Amniotic stem cell (primary cell): ENCODE data around the gene FLT4.
"Not testable (repeated sequence)": the region's sequence is repeated elsewhere in the genome, so short reads cannot be mapped to it uniquely, and the experiment has no call there.

Experiments
- DNase-seq: peaks from one replicate; lab custom pipeline; 2025; lab: John Stamatoyannopoulos, UW

Gene FLT4

DNA sequence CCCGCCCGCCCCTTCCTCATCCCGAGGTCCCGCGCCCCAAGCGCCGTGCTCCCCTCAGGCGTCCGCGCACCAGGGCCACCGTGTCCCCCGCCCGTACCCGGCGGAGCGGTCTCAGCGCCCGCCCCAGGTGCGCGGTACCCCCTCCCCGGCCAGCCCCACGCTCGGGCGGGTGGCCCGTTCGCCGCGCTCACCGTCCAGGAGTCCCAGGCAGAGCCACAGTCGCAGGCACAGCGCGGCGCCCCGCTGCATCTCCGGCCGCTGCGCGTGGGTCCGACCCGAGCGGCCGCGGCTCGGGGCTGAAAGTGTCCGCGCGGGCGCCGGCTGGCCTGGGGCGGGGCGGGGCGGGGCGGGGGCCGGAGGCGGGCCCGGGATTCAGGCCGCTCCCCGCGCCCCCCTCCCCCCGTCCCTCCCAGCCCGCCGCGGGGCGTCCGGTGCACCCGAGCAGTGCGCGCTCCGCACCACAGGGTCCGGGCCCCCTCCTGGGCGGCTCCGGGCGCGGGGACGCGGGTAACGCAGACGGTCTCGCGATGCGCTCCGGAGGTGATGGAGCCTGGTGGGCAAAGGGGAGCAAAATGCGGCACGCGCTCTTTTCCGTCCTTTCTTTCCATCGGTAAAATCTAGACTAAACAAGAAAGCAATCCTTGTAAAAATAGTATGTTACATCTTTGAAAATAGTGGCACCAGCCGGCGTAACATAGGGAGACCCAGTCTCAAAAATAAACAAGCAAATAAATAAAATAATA is at the start of gene FLT4:
Gene FLT4, minus strand, starts transcription at position 304 of the 743 bp plus-strand sequence. Its CDS starts 55 bp downstream, at position 249.
- no peak for DNase-seq

DNA sequence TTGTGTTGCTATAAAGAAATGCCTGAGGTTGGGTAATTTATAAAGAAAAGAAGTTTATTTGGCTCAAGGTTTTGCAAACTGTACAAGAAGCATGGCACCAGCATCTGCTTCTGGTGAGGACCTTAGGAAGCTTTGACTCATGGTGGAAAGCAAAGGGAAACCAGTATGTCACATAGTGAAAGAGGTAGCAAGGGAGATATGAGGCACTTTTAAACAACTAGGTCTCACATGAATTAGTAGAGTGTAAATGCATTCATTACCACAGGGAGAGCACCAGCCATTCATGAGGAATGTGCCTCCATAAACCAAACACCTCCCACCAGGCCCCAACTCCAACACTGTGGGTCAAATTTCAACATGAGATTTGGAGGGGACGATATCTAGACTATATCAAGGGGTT is 49.6 kb upstream of the FLT4 start:
- DNase-seq = no peak

DNA sequence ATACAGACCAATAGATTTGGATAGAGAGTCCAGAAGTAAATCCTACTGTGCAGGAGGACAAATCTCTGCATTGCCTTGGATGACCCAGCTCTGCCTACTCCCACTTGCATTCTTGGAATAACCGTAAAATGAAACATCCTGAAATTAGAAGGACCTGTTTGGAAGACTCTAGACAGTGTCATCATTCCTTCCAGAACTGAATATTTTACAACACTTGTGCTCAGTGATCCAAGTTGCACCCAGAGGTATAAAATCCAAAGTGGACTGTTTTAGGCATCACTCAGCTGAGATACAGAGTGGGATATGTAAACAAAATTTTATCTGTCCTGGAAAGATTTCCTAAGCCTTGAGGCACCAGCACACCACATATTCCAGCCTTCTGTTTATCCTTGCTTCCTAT is 46.7 kb upstream of the FLT4 start:
- DNase-seq = no peak

DNA sequence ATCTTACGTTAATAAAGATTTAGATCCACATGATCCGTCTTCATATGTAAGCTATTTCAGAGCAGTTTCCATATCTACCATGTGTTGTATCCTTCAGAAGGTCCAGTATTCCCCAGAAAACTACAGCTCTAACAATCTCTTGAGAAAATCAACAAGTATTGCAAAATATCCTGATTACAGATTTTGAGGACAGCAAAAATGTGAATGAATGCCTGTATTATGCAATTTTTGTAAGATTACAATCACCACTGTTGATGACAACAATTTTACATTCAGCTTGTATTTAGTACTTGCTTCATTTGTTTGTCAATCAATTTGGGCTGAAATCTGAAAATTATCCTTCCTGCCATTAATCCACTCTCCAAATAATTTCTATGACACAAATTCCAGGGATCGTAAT is 43.0 kb upstream of the FLT4 start:
- no peak for DNase-seq

DNA sequence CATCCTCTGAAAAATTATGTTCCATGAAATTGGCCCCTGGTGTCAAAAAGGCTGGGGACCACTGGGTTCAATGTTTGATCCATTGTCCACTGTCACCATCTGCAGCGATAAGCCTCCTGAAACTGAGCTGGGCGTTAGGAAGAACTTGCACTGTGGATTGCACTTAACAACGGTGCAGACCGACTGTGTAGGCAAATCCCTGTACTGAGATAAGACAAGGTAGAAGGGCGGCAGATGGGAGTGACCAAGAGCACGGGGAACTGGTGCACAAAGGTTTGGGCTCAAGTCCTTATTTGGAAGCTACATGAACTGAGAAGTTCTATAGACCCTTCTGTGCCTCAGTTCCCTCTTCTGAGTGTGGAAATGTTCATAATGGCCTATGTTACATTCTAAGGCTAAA is 41.6 kb upstream of the FLT4 start:
- DNase-seq = no peak

DNA sequence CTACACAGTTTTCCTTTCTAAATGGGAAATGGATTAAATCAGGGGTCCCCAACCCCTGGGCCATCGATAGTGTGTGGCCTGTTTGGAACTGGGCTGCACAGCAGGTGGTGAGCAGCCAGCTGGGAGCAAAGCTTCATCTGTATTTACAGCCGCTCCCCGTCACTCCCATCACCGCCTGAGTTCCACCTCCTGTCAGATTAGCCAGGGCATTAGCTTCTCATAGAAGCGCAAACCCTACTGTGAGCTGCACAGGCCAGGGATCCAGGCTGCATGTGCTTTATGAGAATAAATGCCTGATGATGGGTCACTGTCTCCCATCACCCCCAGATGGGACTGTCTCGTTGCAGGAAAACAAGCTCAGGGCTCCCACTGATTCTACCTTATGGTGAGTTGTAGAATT is 41.2 kb upstream of the FLT4 start:
- no peak for DNase-seq

DNA sequence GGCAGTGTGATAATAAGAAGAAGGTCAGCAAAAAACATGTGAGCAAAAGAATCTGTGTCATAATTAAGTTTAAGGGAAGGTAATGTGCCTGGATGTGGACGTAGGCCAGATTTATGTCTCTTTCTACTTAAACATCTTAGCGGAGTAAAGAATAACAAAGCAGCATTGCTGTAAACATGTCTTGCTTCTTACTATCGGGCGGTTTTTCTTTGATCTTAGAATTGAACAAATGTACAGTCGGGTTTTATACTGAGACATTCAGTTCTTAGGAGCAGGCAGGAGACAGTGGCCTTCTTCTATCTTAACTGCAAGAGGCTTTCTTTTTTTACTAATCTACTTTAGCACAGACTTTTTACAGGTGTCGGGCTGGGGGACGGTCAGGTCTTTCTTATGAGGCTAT is 40.4 kb upstream of the FLT4 start:
- no peak for DNase-seq

DNA sequence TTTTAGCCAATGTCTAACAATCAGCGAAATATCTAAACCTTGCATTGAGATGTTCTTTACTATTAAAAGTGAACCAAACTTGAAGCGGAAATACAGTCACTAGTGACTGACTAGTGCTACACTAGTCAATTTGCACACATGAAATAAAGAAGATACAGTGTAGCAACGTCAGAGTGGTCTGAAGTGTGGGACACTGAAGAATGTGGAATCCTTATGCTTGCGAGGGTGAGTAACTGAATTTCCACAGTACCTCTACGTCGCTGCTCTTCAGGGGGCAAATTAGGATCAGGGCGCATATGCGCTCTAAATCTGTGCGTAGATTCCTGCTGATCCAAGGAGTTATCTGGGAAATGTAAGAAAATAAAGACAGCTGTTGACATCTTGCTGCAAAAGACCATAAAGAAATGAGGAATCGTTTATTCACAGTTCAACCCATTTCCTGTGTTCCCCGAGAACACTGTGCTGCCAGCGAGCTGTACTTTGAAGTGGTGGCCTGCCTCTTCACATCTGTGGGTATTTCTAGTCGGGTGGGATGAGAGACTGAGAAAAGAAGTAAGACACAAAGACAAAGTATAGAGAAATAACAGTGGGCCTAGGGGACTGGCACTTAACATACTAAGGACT is 39.8 kb upstream of the FLT4 start:
- DNase-seq = no peak

DNA sequence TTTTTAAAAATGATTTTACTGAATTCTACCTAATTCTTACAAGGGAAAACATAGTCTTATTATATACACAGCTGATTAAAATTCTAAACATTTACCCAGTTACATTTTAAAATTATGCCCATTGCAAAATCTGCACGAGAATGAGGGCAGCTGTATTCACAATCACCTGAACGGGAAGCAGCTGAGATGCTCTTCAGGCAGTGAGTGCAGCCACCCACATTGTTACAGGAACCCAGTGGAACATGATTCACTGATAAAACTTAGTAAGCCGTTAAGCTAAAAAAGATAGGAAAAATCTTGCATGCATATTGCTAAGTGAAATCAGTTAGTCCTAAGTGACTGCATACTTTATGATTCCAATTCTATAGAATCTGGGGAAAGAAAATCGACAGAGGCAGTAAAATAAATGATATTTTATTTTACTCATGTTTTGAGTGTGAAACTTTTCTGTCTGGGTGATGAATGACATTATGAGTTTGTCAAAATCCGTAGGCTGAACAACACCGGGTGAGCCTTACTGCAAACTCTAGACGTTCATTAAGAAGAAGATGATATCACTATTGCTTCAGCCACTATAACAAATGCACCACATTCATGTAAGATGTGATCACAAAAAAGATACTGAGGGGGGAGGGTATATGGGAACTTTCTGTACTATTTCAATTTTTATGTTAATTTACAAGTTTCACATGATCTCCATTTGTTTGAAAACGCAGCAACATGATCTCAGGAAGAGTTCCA is 39.1 kb upstream of the FLT4 start:
- no peak for DNase-seq

DNA sequence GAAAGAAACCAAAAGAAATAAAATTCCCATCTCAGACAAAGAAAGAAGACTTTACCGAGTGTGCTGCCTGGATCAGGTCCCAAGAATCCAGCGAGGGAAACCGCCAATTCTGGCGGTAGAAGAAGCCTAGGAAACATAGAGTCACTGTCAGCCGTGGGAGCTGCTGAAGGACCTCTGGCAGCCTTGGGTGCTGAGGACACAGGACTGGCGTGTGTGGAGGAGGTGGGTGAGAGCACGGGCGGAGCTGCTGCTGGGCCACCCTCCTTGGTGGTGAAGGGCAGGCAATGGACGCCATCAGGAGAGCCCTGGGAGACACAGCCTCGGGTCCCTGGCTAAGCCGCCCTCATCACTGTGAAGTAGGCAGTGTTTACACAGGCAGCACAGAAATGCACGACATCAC is 37.4 kb upstream of the FLT4 start:
- DNase-seq = not testable (repeated sequence)

DNA sequence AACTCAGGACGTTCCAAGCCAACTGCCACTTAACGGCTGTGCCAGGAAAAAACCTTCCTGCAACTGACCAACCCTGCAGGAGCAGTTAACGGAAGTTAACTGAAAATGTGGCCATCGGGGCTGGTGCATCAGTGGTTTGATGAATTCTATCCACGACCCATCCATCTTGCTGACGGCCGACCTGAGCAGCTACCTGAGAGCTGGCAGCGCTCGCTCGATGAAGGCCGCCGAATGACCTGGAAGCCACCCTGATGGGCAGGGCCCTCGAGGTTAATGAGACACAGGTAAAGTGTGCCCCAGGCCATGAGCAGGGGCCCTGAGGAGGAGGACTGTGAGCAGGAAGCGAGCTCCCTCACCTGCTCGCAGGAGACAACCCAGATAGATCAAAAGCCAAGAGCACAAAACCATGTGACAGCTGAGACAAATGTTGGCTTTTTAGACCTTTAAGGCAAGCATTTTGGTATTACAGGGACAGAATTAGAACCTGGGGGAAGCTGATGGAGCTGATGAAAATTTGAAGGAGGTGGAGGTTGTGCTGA is 35.3 kb upstream of the FLT4 start:
- no peak for DNase-seq

DNA sequence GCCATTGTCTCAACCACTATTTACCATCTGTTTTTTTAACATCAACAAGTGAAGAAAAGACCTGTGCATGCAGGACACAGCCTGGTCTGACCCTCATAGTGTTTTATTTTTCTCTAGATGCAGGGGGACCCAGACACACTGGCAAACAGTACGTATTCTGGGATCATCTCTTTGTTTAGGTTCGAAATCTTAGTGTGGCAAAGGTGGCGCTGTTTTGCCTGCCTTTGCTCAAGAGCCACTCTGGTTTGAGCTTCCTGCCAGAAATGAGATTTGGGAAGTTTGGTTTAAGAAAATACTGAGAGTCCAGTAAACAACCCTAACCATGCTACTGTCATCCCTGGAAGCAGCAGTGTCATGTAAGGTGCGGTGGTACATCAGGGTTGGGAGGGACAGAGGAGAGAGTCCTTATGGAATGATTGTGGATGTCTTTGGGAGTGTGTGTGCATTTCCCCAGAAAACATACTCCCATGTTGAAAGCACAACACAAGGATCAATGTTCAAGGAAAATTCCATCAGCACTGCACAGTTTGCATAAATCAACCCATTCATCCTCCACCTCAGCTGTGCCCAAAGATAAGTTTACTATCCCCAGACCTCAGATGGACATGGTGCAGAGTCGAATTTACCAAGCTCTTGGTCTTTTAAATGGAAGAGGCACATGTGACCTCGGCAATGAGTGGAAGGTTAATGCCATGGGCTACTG is 34.0 kb upstream of the FLT4 start:
- no peak for DNase-seq

DNA sequence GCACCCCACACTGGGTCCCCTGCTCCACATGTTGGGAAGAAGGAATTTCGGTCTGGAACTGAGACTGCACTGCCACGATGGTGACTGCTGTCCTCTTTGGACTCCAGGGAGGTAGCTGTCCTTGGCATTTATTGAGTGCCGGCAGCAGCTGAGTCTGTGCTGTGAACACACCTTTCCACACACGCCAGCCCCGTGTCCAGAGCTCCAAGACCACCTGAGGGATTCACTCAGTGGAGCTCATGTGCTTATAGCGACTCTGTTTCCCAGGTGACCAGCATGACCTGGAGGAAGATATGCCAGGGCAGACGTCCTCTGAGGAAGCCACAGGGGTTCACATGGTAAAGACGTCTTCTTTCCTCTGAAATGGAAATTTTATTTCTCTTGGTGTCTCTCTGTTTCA is 33.2 kb upstream of the FLT4 start:
- no peak for DNase-seq

DNA sequence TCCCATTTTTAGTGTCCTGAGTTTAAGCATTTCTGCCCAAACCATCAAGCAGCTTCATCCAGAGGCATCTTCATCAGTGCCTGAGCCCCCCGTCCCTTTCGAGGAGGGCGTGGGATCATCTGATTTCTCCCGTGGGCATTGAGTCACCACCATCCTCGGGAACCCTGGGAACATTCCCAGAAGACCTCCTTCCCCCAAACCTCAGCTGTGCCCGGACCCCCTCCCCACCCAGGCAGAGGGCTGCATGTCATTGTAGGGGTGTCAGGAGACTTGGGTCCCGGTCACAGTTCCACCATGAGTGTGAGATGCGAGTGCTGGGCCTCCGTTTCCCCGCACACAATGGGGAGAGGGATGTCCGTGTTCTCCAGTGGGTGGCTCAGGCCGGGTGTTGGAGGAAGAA is 32.6 kb upstream of the FLT4 start:
- DNase-seq = not testable (repeated sequence)

DNA sequence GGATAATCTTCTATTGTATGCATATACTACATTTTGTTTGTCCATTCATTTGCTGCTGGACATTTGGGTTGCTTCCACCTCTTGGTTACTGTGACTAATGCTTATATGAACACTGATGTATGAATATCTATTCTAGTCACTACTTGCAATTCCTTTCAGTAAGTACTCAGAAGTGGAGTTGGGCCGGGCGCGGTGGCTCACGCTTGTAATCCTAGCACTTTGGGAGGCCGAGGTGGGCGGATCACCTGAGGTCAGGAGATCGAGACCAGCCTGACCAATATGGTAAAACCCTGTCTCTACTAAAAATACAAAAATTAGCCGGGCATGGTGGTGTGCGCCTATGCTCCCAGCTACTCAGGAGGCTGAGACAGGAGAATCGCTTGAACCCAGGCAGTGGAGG is 28.9 kb upstream of the FLT4 start:
- DNase-seq = not testable (repeated sequence)

DNA sequence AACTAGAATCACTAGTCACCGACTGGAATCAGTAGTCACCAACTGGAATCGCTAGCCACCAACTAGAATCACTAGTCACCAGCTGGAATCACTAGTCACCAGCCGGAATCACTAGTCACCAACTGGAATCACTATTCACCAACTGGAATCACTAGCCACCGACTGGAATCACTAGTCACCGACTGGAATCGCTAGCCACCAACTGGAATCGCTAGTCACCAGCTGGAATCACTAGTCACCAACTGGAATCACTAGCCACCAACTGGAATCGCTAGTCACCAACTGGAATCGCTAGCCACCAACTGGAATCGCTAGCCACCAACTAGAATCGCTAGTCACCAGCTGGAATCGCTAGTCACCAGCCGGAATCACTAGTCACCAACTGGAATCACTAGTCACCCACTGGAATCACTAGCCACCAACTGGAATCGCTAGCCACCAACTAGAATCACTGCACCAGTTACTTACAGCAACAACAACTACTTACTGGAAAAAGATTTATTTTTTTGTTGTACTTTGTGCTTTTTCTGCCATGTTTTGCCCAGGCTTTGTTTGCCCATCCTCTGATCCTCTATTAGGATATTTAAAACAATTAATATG is 25.7 kb upstream of the FLT4 start:
- no peak for DNase-seq

DNA sequence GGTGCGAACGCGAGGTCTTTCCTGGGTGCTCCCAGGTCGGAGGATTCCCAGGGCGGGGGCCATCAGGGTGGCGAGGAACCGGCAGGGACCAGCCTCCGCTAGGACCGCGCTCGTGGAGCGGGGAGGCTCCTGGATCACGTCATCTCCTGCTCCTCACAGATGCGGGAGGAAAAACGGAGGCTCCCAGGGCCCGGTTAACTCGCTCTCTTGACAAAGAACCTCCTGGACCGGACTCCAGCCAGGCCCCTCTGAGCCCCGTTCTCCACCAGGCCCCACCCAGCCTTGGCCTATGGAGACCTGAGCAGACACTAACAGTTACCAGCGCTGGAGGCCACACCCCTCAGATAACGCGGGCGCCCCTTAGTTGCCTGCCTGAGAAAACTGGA is 24.7 kb upstream of the FLT4 start:
- DNase-seq = not testable (repeated sequence)

DNA sequence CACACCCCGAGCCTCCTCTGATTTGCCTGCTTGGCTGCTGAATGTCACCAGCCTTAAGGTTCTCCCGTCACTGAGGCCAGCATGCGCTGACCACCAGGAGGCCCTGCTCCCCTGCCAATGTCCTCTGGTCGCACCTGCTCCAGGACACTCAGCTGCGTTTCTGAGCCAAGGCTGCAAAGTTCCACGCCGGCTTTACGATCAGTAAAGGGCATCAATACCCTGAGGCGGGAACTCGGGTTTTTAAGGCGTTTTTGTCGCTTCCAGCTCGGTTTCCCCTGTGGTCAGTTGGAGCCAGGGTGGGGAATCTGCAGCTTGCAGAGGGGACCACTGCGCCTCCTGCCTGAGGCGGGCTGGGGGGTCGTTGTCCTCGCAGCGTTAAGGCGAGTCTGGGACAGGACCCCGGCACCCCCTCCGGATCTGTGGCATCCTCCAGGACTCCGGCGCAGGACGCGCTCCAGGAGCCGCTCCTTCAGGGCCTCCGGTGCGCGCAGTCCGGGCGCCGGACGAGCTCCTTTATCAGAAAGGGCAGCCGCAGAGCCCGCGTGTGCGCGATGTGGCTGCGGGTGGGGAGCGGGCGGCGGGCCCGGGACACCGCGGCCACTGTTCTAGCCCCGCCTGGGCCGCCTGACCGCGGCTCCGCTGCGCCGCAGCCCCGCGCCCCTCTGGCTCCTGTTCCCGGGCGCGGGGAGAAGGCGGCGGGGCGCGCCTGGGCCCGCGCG is 24.1 kb upstream of the FLT4 start:
- no peak for DNase-seq

DNA sequence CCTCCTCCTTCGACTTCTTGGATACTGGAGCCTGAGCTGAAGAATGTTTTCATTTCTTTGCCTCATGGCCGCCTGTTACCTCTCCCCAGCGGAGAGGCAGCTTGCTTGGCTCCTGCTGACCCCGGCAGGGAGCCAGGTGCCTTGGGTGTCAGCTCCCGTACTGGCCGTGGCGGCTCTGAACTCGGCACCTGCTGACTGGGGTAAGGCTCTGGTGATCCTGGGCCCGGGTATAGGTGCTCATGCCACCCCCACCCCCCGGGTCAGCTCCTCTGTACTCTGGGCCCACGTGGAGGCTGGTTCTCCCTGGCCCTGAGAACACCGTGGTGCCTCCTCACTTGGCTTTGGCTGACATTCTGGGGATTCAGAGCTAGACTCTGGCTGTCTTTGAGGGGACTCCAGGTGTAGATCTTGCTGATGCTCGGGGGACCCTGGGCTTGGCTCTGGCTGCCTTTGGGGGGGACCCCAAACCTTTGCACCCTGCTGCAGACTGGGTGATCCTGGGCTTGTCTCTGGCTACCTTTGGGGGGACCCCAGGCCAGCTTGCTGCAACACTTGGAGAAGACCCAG is 22.6 kb upstream of the FLT4 start:
- DNase-seq = not testable (repeated sequence)

DNA sequence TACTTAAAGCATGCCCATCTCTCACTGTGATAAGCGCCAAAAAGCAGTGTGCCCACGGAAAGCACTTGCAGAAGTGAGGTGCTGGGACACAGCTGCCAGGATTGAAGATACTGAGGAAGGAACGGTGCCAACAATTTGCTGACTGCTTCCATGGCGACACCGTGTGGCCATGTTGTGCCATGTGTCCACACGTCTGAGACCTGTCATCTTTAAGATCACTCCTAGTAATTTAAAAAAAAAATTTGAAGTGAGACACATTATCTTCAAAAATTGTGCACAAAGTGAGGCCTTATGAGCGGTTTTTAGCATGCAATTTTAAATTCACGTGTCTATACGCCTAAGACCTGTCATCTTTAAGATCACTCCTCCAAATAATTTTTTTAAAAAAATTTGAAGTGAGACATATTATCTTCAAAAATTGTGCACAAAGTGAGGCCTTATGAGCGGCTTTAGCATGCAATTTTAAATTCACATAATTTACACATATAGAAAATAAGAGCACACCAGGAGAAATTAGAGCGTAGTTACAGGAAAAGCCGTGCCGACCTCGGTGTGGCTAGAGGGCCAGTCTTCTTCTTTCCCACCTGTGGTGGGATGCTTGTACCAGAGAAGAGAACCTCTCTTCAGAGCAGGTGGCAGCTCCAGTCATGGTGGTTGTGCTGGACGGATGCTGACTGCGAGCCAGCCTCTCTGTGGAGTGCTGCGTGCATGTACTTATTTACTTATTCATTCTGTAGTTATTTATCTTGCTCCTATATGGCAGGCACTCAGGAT is 21.4 kb upstream of the FLT4 start:
- no peak for DNase-seq
